LNCaP clone FGC (cell line): ENCODE data around the gene NUAK1.

ENCODE experiments used
- DNase-seq: peaks from one replicate; pipeline ENCODE4 v3.0.0-alpha.2; 2011; ENCODE audit warnings: low read depth
- H3K4me3 ChIP-seq: 2 replicates; pipeline ENCODE4 v1.5.1; 2011; ENCODE audit warnings: mild to moderate bottlenecking, low read depth, low read length, control low read depth
- TF ChIP-seq, protein P1 (sequence below): IDR thresholded peaks from 2 replicates; pipeline ENCODE4 v1.5.1; 2012; ENCODE audit warnings: mild to moderate bottlenecking; ENCODE audit not compliant: control insufficient read depth, insufficient read depth; ENCODE audit errors: extremely low read depth

Gene NUAK1

DNA sequence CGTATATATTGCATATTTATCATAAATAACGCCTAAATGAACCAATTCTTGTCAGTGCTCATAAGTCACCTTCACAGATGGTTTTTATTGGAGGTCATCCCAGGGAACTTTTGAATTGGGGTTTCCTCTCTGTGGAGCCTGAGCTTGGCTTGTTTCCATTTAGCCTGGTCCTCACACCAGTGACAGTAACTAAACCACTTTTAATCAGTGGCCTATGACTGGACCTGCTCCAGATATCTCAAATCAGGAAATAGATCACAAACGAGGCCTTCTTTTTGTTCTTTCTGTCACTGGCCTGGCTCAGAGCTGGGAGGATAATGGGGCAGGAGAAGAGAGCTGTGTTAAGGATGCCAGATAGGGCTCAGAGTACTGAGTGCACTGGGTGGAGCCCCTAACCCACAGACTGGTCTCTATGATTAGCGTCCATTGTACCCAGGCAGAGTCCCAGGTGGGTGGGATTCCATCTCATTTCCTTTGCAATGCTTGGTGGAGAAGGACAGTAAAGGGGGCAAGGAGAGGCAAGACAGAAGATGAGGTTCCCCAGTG lies 92.4 kb downstream of the NUAK1 start:
- H3K4me3 ChIP-seq, result no peak overlapping the region
- TF ChIP-seq, protein P1, sequence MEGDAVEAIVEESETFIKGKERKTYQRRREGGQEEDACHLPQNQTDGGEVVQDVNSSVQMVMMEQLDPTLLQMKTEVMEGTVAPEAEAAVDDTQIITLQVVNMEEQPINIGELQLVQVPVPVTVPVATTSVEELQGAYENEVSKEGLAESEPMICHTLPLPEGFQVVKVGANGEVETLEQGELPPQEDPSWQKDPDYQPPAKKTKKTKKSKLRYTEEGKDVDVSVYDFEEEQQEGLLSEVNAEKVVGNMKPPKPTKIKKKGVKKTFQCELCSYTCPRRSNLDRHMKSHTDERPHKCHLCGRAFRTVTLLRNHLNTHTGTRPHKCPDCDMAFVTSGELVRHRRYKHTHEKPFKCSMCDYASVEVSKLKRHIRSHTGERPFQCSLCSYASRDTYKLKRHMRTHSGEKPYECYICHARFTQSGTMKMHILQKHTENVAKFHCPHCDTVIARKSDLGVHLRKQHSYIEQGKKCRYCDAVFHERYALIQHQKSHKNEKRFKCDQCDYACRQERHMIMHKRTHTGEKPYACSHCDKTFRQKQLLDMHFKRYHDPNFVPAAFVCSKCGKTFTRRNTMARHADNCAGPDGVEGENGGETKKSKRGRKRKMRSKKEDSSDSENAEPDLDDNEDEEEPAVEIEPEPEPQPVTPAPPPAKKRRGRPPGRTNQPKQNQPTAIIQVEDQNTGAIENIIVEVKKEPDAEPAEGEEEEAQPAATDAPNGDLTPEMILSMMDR, result no peak
- DNase-seq, result no peak

DNA sequence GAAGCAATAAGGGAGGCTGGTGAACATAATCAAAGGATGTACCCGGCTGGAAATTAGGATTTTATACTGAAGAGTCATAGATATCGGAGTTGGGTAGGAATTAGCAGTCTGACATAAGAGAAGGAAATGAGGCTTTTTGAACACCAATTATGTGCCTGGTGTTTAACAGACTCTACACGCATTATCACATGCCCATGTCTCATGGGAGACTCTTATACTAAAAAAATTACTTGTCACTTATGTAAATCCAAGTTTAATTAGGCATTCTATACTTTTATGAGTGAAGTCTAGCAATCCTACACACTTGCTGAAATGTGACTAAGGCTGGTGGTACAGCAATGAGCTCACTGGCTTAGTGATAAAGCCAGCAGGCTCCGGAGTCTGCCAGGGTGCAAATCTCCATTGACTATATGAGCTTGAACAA lies 93.5 kb downstream of the NUAK1 start:
- TF ChIP-seq, protein P1, result no peak

DNA sequence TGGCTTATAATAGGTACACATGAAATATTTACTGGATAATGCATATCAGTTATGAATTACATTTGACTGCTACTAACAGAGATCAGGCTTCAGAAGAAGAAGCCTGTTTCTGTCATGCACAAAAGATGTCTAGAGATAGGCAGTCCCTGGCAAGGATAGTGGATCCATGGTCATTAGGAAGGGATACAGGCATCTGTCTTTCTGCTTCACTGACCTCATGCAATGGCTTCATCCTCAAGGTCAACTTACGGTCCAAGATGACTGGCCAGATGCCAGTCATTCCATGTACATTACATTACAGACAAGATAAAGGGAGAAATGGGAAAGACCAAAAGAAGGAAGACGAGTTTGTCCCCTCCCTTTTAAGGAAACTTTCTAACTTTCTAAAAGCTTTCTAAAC lies 94.0 kb downstream of the NUAK1 start:
- DNase-seq, result no peak
- TF ChIP-seq, protein P1, result no peak

More for the DNA sequence above, 93.5 kb downstream of the NUAK1 start:
- no peak for DNase-seq
- H3K4me3 ChIP-seq, result no peak overlapping the region

DNA sequence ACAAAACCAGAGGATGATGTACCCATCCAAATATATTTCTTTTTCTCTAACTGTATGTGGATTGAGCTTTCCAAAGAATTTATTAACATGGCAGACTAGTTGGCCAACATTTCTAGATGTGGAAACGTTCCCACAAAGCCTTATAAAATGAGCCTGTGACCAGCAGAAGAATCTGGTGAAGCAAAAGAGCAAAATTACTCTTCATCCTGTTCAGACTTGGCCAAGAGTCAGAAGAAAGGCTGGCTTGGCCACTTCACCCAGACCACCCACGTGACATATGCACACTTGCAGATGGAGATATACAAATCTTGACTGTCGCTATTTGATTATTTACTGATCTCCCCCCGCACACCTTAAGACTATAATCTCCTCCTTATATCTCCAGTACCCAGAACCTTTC lies 96.7 kb downstream of the NUAK1 start:
- TF ChIP-seq, protein P1, result no peak
- DNase-seq, result peak; percentile 37
- H3K4me3 ChIP-seq, result no peak overlapping the region

More for the DNA sequence above, 94.0 kb downstream of the NUAK1 start:
- H3K4me3 ChIP-seq, result no peak overlapping the region

DNA sequence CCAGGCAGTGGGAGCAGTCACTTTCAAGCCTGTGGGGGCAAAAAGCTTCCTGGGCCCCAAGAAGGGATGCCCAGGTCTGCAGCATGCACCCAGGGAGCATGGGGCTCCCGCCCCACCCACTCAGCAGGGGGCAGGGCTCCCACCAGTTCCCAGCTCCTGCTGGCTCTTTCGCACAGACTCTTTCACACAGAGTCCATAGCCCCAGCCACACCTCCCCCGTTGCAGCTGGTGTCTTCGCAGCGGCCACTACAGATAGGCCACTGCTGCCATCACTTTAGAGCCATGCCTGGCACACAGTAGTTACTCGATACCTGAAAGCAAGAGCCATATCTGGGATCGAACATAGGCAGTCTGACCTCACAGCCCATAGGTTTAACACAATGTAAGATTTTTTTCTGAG lies 98.2 kb downstream of the NUAK1 start:
- H3K4me3 ChIP-seq, result no peak overlapping the region
- TF ChIP-seq, protein P1, result no peak
- no peak for DNase-seq

DNA sequence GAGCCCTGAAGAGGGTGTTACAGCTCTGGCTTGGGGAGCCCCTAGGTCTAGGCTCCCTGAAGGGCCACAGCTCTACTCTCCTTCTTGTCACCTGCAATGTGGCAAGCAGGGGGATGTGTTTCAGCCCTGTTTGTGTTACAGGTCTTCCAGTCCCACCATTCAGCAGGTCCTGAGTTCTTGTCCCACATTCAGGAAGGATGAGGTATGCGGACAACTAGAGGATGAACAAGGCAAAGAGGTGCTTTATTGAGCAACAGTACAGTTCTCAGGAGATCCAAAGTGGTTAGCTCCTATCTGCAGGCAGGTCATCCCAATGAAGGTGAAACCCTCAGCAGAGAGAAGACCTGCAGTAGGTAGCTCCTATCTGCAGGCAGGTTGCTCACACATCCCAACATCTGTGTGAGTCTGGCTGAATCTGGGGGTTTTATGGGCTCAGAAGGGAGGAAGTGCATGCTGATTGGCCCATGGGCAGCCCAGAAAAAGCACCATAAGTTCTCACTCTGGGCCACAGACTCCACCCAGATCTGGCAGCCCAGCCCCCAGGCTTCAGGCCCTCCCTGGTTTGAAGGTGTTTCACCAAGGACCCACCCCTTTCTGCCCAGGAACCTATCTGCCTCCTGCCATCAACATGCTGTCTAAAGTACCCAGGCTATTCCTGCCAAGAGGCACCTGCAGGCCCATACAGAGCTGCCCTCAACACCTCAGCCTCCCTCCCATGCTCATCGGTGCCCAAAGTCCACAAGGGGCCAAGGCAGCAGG lies 98.9 kb downstream of the NUAK1 start:
- no peak for DNase-seq
- no peak overlapping the region for H3K4me3 ChIP-seq
- TF ChIP-seq, protein P1, result no peak
